IPS-15b (cell line): ENCODE data around the gene LINGO3.

ENCODE experiments used
- H3K27me3 ChIP-seq: one replicate; pipeline ENCODE4 v1.6.1; 2013; ENCODE audit warnings: low read length; ENCODE audit not compliant: control insufficient read depth, insufficient read depth
- H3K36me3 ChIP-seq: one replicate; pipeline ENCODE4 v1.6.1; 2013; ENCODE audit warnings: low read length; ENCODE audit not compliant: control insufficient read depth, insufficient read depth
- H3K4me1 ChIP-seq: one replicate; pipeline ENCODE4 v1.6.1; 2013; ENCODE audit warnings: mild to moderate bottlenecking, low read length; ENCODE audit not compliant: control insufficient read depth, insufficient read depth
- H3K4me3 ChIP-seq: one replicate; pipeline ENCODE4 v1.5.1; 2013; ENCODE audit warnings: low read depth, low read length
- H3K9ac ChIP-seq: one replicate; pipeline ENCODE4 v1.6.1; 2013; ENCODE audit warnings: low read depth, mild to moderate bottlenecking, low read length
- H3K9me3 ChIP-seq: one replicate; pipeline ENCODE4 v1.6.1; 2013; ENCODE audit warnings: mild to moderate bottlenecking, low read length; ENCODE audit not compliant: control insufficient read depth, insufficient read depth

The LINGO3 gene

DNA sequence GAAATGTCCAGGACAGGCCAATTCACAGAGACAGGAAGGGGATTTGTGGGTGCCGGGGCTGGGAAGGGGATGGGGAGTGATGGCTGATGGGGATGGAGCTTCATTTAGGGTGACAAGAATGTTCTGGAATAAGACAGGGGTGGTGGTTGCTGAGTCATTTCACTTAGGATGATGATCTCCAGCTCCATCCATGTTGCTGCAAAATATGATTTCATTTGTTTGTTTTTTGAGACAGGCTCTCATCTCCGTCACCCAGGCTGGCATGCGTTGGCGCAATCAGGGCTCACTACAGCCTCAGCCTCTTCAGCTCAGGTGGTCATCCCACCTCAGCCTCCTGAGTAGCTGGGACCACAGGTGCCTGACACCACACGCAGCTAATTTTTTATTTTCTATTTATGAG is 48.6 kb downstream of the LINGO3 start:
- no peaks in the 10 kb centered on the region for H3K4me1 ChIP-seq
- H3K4me3 ChIP-seq: no peak overlapping the region
- no peak overlapping the region for H3K9ac ChIP-seq
- no peaks in the 10 kb centered on the region for H3K27me3 ChIP-seq
- no peaks in the 10 kb centered on the region for H3K36me3 ChIP-seq
- H3K9me3 ChIP-seq: no peaks in the 10 kb centered on the region
